GM23338 (cell line): ENCODE data around the gene FMO1. TPM values are rescaled to one million over a fixed set of nuclear protein-coding genes. Genes with fewer than 3 reads are reported as not detected.

ENCODE experiments used
- ATAC-seq: fragments of 200-7000 bp; cut with Tn5 transposase; 3 replicates; pipeline ENCODE4 v1.9.1; 2020
- DNase-seq: peaks from one replicate; pipeline ENCODE4 v3.0.0-alpha.2; 2015; ENCODE audit warnings: low spot score
- H2AFZ ChIP-seq: fragments of 200-600 bp; sonication (generic); 2 replicates; pipeline ENCODE4 v1.8.0; 2016; ENCODE audit warnings: antibody characterized with exemption, mild to moderate bottlenecking, moderate library complexity
- H3F3A ChIP-seq: fragments of 200-600 bp; sonication (generic); replicated peaks from 2 replicates; pipeline ENCODE4 v1.8.0; 2017; ENCODE audit warnings: antibody characterized with exemption, mixed run types, low read depth
- H3K27ac ChIP-seq: fragments of 200-600 bp; sonication (generic); 2 replicates; pipeline ENCODE4 v1.6.1; 2016; ENCODE audit warnings: low read depth
- H3K27me3 ChIP-seq: fragments of 200-600 bp; sonication (generic); 2 replicates; pipeline ENCODE4 v1.8.0; 2016; ENCODE audit warnings: mild to moderate bottlenecking, mixed run types, moderate library complexity; ENCODE audit not compliant: insufficient read depth
- H3K36me3 ChIP-seq: fragments of 200-600 bp; sonication (generic); 2 replicates; pipeline ENCODE4 v1.8.0; 2016; ENCODE audit warnings: mild to moderate bottlenecking; ENCODE audit not compliant: insufficient read depth
- H3K4me1 ChIP-seq: fragments of 200-600 bp; sonication (generic); 2 replicates; pipeline ENCODE4 v1.8.0; 2016; ENCODE audit warnings: mild to moderate bottlenecking, moderate library complexity; ENCODE audit not compliant: insufficient read depth
- H3K4me2 ChIP-seq: fragments of 200-600 bp; sonication (generic); 2 replicates; pipeline ENCODE4 v1.7.1; 2017; ENCODE audit warnings: mixed run types
- H3K4me3 ChIP-seq: fragments of 200-600 bp; sonication (generic); 2 replicates; pipeline ENCODE4 v1.6.1; 2016; ENCODE audit warnings: mixed run types
- H3K79me2 ChIP-seq: fragments of 200-600 bp; sonication (generic); replicated peaks from 2 replicates; pipeline ENCODE4 v1.8.0; 2017; ENCODE audit warnings: mild to moderate bottlenecking; ENCODE audit not compliant: insufficient read depth
- H3K9me2 ChIP-seq: fragments of 200-600 bp; sonication (generic); 2 replicates; pipeline ENCODE4 v1.8.0; 2017; ENCODE audit not compliant: insufficient read depth
- H4K20me1 ChIP-seq: fragments of 200-600 bp; sonication (generic); replicated peaks from 2 replicates; pipeline ENCODE4 v1.8.0; 2017; ENCODE audit warnings: mild to moderate bottlenecking; ENCODE audit not compliant: insufficient read depth
- H3K27ac Mint-ChIP-seq: 2 replicates; pipeline ENCODE4 v1.8.0; 2020; ENCODE audit warnings: inconsistent platforms, mild to moderate bottlenecking, moderate library complexity, mixed read lengths
- H3K27me3 Mint-ChIP-seq: 3 replicates; pipeline ENCODE4 v1.8.0; 2022; ENCODE audit warnings: low read depth, mild to moderate bottlenecking, moderate library complexity, mixed read lengths, inconsistent platforms; ENCODE audit not compliant: insufficient read depth, poor library complexity
- H3K36me3 Mint-ChIP-seq: 3 replicates; pipeline ENCODE4 v1.8.0; 2021; ENCODE audit warnings: low read depth, mild to moderate bottlenecking, inconsistent platforms, moderate library complexity, mixed read lengths
- H3K4me1 Mint-ChIP-seq: 3 replicates; pipeline ENCODE4 v1.8.0; 2020; ENCODE audit warnings: mild to moderate bottlenecking, inconsistent platforms, mixed read lengths
- H3K4me3 Mint-ChIP-seq: 3 replicates; pipeline ENCODE4 v1.8.0; 2021; ENCODE audit warnings: moderate library complexity, mild to moderate bottlenecking, inconsistent platforms, mixed read lengths
- H3K9me3 Mint-ChIP-seq: 3 replicates; pipeline ENCODE4 v1.8.0; 2020; ENCODE audit warnings: moderate library complexity, mild to moderate bottlenecking, inconsistent platforms, mixed read lengths
- CREB1 ChIP-seq: fragments of 250-450 bp; sonication (Bioruptor Pico); IDR thresholded peaks from 2 replicates; pipeline ENCODE4 v1.5.0; 2020; ENCODE audit warnings: low read depth, mild to moderate bottlenecking, moderate library complexity
- CTCF ChIP-seq, 2 experiments: fragments of 200-600 bp in 1 of 2; sonication (generic) in 1 of 2; conservative IDR thresholded peaks; 2 replicates each; pipeline versions ENCODE4 v1.5.1 to v1.6.1; 2016 to 2017; ENCODE audit warnings: antibody characterized with exemption in 2 of 2, low read depth in 2 of 2, mild to moderate bottlenecking in 2 of 2, moderate library complexity in 1 of 2
- ETS1 ChIP-seq: IDR thresholded peaks from 2 replicates; pipeline ENCODE4 v1.6.1; 2016; ENCODE audit warnings: antibody characterized with exemption
- EZH2phosphoT487 ChIP-seq: fragments of 200-600 bp; sonication (generic); IDR thresholded peaks from one replicate; pipeline ENCODE4 v1.8.1; 2018; ENCODE audit warnings: antibody characterized with exemption; ENCODE audit not compliant: unreplicated experiment
- JUNB ChIP-seq: IDR thresholded peaks from one replicate; pipeline ENCODE4 v1.6.1; 2016; ENCODE audit warnings: antibody characterized with exemption; ENCODE audit not compliant: unreplicated experiment
- NANOG ChIP-seq: IDR thresholded peaks from 2 replicates; pipeline ENCODE4 v1.6.1; 2016; ENCODE audit warnings: antibody characterized with exemption, borderline replicate concordance
- STAT1 ChIP-seq: IDR thresholded peaks from one replicate; pipeline ENCODE4 v1.6.1; 2016; ENCODE audit warnings: antibody characterized with exemption; ENCODE audit not compliant: unreplicated experiment
- ZNF114 ChIP-seq: fragments of 250-450 bp; sonication (Bioruptor Pico); IDR thresholded peaks from 2 replicates; pipeline ENCODE4 v1.5.0; 2020; ENCODE audit warnings: mild to moderate bottlenecking, moderate library complexity
- ZNF331 ChIP-seq: fragments of 250-450 bp; sonication (Bioruptor Pico); IDR thresholded peaks from 2 replicates; pipeline ENCODE4 v1.5.0; 2020; ENCODE audit warnings: low read depth, mild to moderate bottlenecking, moderate library complexity
- polyA plus RNA-seq: library from polyadenylated mRNA; unstranded; fragments of >200 nt; fragmentation: Nextera tagmentation; extraction: Ambion mirVana; gene quantifications from 2 replicates; pipeline ENCODE4 v1.2.1, GENCODE V29; 2016
- total RNA-seq: library from RNA; depleted of rRNA; stranded (reverse); fragments of >200 nt; shearing (Covaris generic); gene quantifications from 2 replicates; pipeline ENCODE4 v1.2.3, GENCODE V29; 2014
- TF ChIP-seq, protein P1 (sequence below): IDR thresholded peaks from one replicate; pipeline ENCODE4 v1.6.1; 2018; ENCODE audit warnings: antibody characterized with exemption; ENCODE audit not compliant: unreplicated experiment

The FMO1 gene
- total and polyA plus RNA-seq, 2 experiments from 2014 or later = 0.19 TPM; not detected in 1

GRCh38 chr1:171313835-171314320 is 65.6 kb downstream of the FMO1 start, which contains the start of gene FMO4 (continued):
- TF ChIP-seq CTCF (conservative IDR thresholded peaks at IDR 0.05; ENCODE audit: low read depth in 2 of 2) = peak; percentile 89 to 98
- no peak for TF ChIP-seq ZNF114 (CRISPR knock-in tag)
- no peak for TF ChIP-seq JUNB
- TF ChIP-seq NANOG = no peak
- TF ChIP-seq CREB1 (CRISPR knock-in tag) = peak; percentile 89

GRCh38 chr1:171329251-171329650 is 81.0 kb downstream of the FMO1 start:
- H3K27ac Mint-ChIP-seq = no peak overlapping the region
- Histone ChIP-seq H3K9me2 (no peaks in the 10 kb centered on the region), H3K36me3 (no peaks in the 10 kb centered on the region), H3K79me2 (no peaks in the 10 kb centered on the region), H3K4me3 (no peak overlapping the region), H3K4me1 (no peaks in the 10 kb centered on the region), H3K27me3 (no peaks in the 10 kb centered on the region), H4K20me1 (no peaks in the 10 kb centered on the region), H2AFZ (no peak overlapping the region), H3K4me2 (no peak overlapping the region), H3K27ac (no peak overlapping the region), H3F3A (no peaks in the 10 kb centered on the region)
- no peaks in the 10 kb centered on the region for H3K9me3 Mint-ChIP-seq
- ATAC-seq (no peak), DNase-seq (no peak)
- H3K36me3 Mint-ChIP-seq = no peaks in the 10 kb centered on the region
- no peaks in the 10 kb centered on the region for H3K4me1 Mint-ChIP-seq
- no peak overlapping the region for H3K4me3 Mint-ChIP-seq
- no peaks in the 10 kb centered on the region for H3K27me3 Mint-ChIP-seq
- no peak for TF ChIP-seq JUNB
- TF ChIP-seq, protein P1, sequence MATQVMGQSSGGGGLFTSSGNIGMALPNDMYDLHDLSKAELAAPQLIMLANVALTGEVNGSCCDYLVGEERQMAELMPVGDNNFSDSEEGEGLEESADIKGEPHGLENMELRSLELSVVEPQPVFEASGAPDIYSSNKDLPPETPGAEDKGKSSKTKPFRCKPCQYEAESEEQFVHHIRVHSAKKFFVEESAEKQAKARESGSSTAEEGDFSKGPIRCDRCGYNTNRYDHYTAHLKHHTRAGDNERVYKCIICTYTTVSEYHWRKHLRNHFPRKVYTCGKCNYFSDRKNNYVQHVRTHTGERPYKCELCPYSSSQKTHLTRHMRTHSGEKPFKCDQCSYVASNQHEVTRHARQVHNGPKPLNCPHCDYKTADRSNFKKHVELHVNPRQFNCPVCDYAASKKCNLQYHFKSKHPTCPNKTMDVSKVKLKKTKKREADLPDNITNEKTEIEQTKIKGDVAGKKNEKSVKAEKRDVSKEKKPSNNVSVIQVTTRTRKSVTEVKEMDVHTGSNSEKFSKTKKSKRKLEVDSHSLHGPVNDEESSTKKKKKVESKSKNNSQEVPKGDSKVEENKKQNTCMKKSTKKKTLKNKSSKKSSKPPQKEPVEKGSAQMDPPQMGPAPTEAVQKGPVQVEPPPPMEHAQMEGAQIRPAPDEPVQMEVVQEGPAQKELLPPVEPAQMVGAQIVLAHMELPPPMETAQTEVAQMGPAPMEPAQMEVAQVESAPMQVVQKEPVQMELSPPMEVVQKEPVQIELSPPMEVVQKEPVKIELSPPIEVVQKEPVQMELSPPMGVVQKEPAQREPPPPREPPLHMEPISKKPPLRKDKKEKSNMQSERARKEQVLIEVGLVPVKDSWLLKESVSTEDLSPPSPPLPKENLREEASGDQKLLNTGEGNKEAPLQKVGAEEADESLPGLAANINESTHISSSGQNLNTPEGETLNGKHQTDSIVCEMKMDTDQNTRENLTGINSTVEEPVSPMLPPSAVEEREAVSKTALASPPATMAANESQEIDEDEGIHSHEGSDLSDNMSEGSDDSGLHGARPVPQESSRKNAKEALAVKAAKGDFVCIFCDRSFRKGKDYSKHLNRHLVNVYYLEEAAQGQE = no peak
- no peak for TF ChIP-seq EZH2phosphoT487

DNA sequence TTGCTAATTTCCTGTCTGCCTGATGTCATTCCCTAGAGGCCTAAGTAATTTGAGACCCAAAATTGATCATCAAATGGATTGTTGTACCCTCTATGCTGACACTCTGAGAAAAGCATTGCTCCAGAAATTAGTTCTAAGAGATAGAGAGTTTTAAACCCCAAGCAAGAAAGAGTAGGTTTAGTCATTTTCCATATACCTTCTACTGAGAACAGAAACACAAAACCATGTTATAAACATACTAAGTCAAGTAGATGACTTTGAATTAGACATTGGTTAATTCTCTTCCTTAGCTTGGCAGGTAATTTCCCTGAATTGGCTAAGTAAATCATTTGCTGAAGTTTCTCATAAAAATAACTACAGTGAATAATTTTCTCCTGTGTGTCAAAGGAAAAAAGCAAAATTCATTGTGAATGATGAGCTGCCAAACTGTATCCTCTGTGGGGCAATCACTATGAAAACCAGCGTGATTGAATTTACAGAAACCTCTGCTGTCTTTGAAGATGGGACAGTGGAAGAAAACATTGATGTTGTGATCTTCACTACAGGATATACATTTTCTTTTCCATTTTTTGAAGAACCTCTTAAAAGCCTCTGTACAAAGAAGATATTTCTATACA is 85.8 kb downstream of the FMO1 start:
- Histone ChIP-seq H3K4me3 (no peak overlapping the region), H3K36me3 (no peaks in the 10 kb centered on the region), H3K27ac (no peak overlapping the region), H3K9me2 (no peaks in the 10 kb centered on the region), H3K4me2 (no peak overlapping the region), H2AFZ (no peak overlapping the region), H3K4me1 (no peaks in the 10 kb centered on the region), H3K79me2 (no peaks in the 10 kb centered on the region), H3F3A (no peaks in the 10 kb centered on the region), H4K20me1 (no peaks in the 10 kb centered on the region), H3K27me3 (no peaks in the 10 kb centered on the region)
- H3K4me1 Mint-ChIP-seq = peaks cover 4% of the 10 kb centered on the region; the same call in 2 of the 3 replicates
- ATAC-seq (no peak), DNase-seq (no peak)
- no peaks in the 10 kb centered on the region for H3K36me3 Mint-ChIP-seq
- H3K4me3 Mint-ChIP-seq = no peak overlapping the region
- H3K27me3 Mint-ChIP-seq = no peaks in the 10 kb centered on the region
- H3K9me3 Mint-ChIP-seq = no peaks in the 10 kb centered on the region
- H3K27ac Mint-ChIP-seq = no peak overlapping the region
- TF ChIP-seq STAT1 (no peak), CREB1 (CRISPR knock-in tag) (no peak), NANOG (no peak), JUNB (no peak), ETS1 (no peak), ZNF114 (CRISPR knock-in tag) (no peak), ZNF331 (CRISPR knock-in tag) (no peak), EZH2phosphoT487 (no peak)
